GM18870 (cell line): ENCODE results near the gene C1orf174.

Source experiments
- ATAC-seq: cut with Tn5 transposase; IDR thresholded peaks from one replicate; pipeline ENCODE4 v1.9.1; 2021; ENCODE audit warnings: moderate library complexity; ENCODE audit not compliant: unreplicated experiment

C1orf174 gene

GRCh38 chr1:3900150-3900968, at the start of gene C1orf174:
Gene C1orf174 (minus strand): TSS chr1:3900272. CDS start chr1:3900186, 86 bp downstream.
- ATAC-seq, result peak; percentile 77

GRCh38 chr1:3948344-3948743, 48.3 kb upstream of the C1orf174 start:
- no peak for ATAC-seq

- ATAC-seq, result no peak
Measured at GRCh38 chr1:3945916-3946840, 46.1 kb upstream of the C1orf174 start.

GRCh38 chr1:3945222-3945621, 45.1 kb upstream of the C1orf174 start:
- ATAC-seq, result no peak

GRCh38 chr1:3944578-3945125, 44.6 kb upstream of the C1orf174 start:
- ATAC-seq, result no peak

- no peak for ATAC-seq
Measured at GRCh38 chr1:3943806-3944577, 43.9 kb upstream of the C1orf174 start.

- ATAC-seq, result no peak
Measured at GRCh38 chr1:3943123-3943431, 43.0 kb upstream of the C1orf174 start.

- no peak for ATAC-seq
Measured at GRCh38 chr1:3942416-3943122, 42.5 kb upstream of the C1orf174 start.

- ATAC-seq, result no peak
Measured at GRCh38 chr1:3940754-3941345, 40.8 kb upstream of the C1orf174 start.

- no peak for ATAC-seq
Measured at GRCh38 chr1:3940081-3940753, 40.1 kb upstream of the C1orf174 start.

- no peak for ATAC-seq
Measured at GRCh38 chr1:3939242-3940080, 39.4 kb upstream of the C1orf174 start.

GRCh38 chr1:3932156-3932919, 32.3 kb upstream of the C1orf174 start:
- ATAC-seq, result no peak

GRCh38 chr1:3931007-3931912, 31.2 kb upstream of the C1orf174 start:
- ATAC-seq, result no peak

GRCh38 chr1:3930301-3931006, 30.4 kb upstream of the C1orf174 start:
- no peak for ATAC-seq

GRCh38 chr1:3929126-3929525, 29.1 kb upstream of the C1orf174 start:
- ATAC-seq, result no peak

GRCh38 chr1:3928586-3928985, 28.5 kb upstream of the C1orf174 start:
- no peak for ATAC-seq
